HG02623 (cell line): ENCODE results near the gene PDSS2.
"Not testable (repeated sequence)": the region's sequence is repeated elsewhere in the genome, so short reads cannot be mapped to it uniquely, and the experiment has no call there.

Source experiments
- ATAC-seq: cut with Tn5 transposase; IDR thresholded peaks from one replicate; pipeline ENCODE4 v1.9.1; 2021; ENCODE audit warnings: moderate library complexity; ENCODE audit not compliant: unreplicated experiment

The PDSS2 gene

GRCh38 chr6:107329063-107329860 lies 130.1 kb downstream of the PDSS2 start:
- no peak for ATAC-seq

GRCh38 chr6:107328081-107328480 lies 131.3 kb downstream of the PDSS2 start:
- no peak for ATAC-seq

- ATAC-seq: no peak
Observed at GRCh38 chr6:107323133-107323785, 136.1 kb downstream of the PDSS2 start.

GRCh38 chr6:107321793-107322192 lies 137.6 kb downstream of the PDSS2 start:
- no peak for ATAC-seq

- no peak for ATAC-seq
Observed at GRCh38 chr6:107319906-107320530, 139.3 kb downstream of the PDSS2 start.

GRCh38 chr6:107318100-107318736 lies 141.1 kb downstream of the PDSS2 start:
- ATAC-seq: peak; percentile 86

- ATAC-seq: no peak
Observed at GRCh38 chr6:107315114-107315513, 144.2 kb downstream of the PDSS2 start.

GRCh38 chr6:107314531-107314939 lies 144.8 kb downstream of the PDSS2 start:
- no peak for ATAC-seq

- ATAC-seq: no peak
Observed at GRCh38 chr6:107313776-107314175, 145.6 kb downstream of the PDSS2 start.

- no peak for ATAC-seq
Observed at GRCh38 chr6:107310362-107310761, 149.0 kb downstream of the PDSS2 start.

- ATAC-seq: no peak
Observed at GRCh38 chr6:107308677-107309076, 150.7 kb downstream of the PDSS2 start.

GRCh38 chr6:107305994-107306393 lies 153.4 kb downstream of the PDSS2 start:
- ATAC-seq: not testable (repeated sequence)

GRCh38 chr6:107305391-107305790 lies 154.0 kb downstream of the PDSS2 start:
- no peak for ATAC-seq

- ATAC-seq: no peak
Observed at GRCh38 chr6:107304421-107305025, 154.8 kb downstream of the PDSS2 start.

GRCh38 chr6:107293350-107293749 lies 166.0 kb downstream of the PDSS2 start:
- ATAC-seq: no peak

GRCh38 chr6:107292715-107293271 lies 166.6 kb downstream of the PDSS2 start:
- no peak for ATAC-seq

- ATAC-seq: no peak
Observed at GRCh38 chr6:107290491-107290890, 168.9 kb downstream of the PDSS2 start.

GRCh38 chr6:107289258-107289657 lies 170.1 kb downstream of the PDSS2 start:
- not testable (repeated sequence) for ATAC-seq

GRCh38 chr6:107285683-107286082 lies 173.7 kb downstream of the PDSS2 start:
- not testable (repeated sequence) for ATAC-seq

- no peak for ATAC-seq
Observed at GRCh38 chr6:107284805-107285204, 174.6 kb downstream of the PDSS2 start.

- no peak for ATAC-seq
Observed at GRCh38 chr6:107280791-107281190, 178.6 kb downstream of the PDSS2 start.
